HCT116 (cell line): ENCODE measurements around the gene AKNAD1. TPM values are rescaled to one million over a fixed set of nuclear protein-coding genes. Genes with fewer than 3 reads are reported as not detected.

ENCODE experiments used
- ATAC-seq: fragments of 200-7000 bp; cut with Tn5 transposase; 2 replicates; pipeline ENCODE4 v1.9.1; 2020; ENCODE audit warnings: mild to moderate bottlenecking, moderate library complexity
- BruUV-seq: library from RNA; stranded (reverse); fragments of 400-500 nt; replicated peaks from 2 replicates; lab custom pipeline; 2021; lab: Mats Ljungman, UMichigan
- CTCF ChIA-PET: fragments of 300-600 bp; sonication (Branson Sonifier 250); formaldehyde crosslinking; loops from one replicate; lab custom pipeline; 2021; ENCODE audit warnings: antibody characterized with exemption; lab: Charles Lee
- POLR2A ChIA-PET: fragments of 300-600, 350-600 bp; sonication (Branson Sonifier 250); formaldehyde crosslinking; loops from one replicate; lab custom pipeline; 2021; ENCODE audit warnings: antibody characterized with exemption; lab: Charles Lee
- RAD21 ChIA-PET, 2 experiments: fragments of 300-600 bp; sonication (Branson Sonifier 250); formaldehyde crosslinking; loops; one replicate each; lab custom pipeline; 2023; ENCODE audit warnings: low total read pairs in 2 of 2; ENCODE audit not compliant: uncharacterized antibody in 2 of 2, unreplicated experiment in 2 of 2, low non-redundant PET in 1 of 2; lab: Charles Lee
- DNase-seq: peaks from one replicate; pipeline ENCODE4 v3.0.0-alpha.2; 2010; ENCODE audit warnings: low read depth, low spot score
- H2AFZ ChIP-seq: fragments of 200-600 bp; shearing (Covaris generic), sonication (generic); 2 replicates; pipeline ENCODE4 v1.6.1; 2017; ENCODE audit warnings: low read depth, mixed run types, mixed read lengths, antibody characterized with exemption, low read length; ENCODE audit not compliant: poor library complexity, severe bottlenecking
- H3K27ac ChIP-seq: 2 replicates; pipeline ENCODE4 v1.5.1; 2012; ENCODE audit warnings: low read depth, low read length
- H3K27me3 ChIP-seq: fragments of 200-600 bp; sonication (generic); 2 replicates; pipeline ENCODE4 v1.6.1; 2016; ENCODE audit warnings: mixed run types, low read length, mixed read lengths; ENCODE audit not compliant: insufficient read depth
- H3K36me3 ChIP-seq, 2 experiments: fragments of 200-500 bp in 1 of 2; fragments of 200-600 bp in 1 of 2; sonication (Bioruptor generic) in 1 of 2; sonication (generic) in 1 of 2; 2 replicates each; pipeline versions ENCODE4 v1.5.1 to v1.6.1; 2014 to 2016; ENCODE audit warnings: low read length in 2 of 2, inconsistent platforms in 1 of 2, mixed read lengths in 1 of 2, mixed run types in 1 of 2; ENCODE audit not compliant: insufficient read depth in 2 of 2, control insufficient read depth in 1 of 2
- H3K4me1 ChIP-seq, 2 experiments: fragments of 200-600 bp in 1 of 2; sonication (generic) in 1 of 2; 2 replicates each; pipeline versions ENCODE4 v1.5.1 to v1.6.1; 2012 to 2017; ENCODE audit warnings: low read length in 2 of 2, inconsistent platforms in 1 of 2, mild to moderate bottlenecking in 1 of 2, mixed read lengths in 1 of 2, mixed run types in 1 of 2, moderate library complexity in 1 of 2; ENCODE audit not compliant: insufficient read depth in 2 of 2, control insufficient read depth in 1 of 2
- H3K4me2 ChIP-seq: fragments of 200-600 bp; sonication (generic); 2 replicates; pipeline ENCODE4 v1.6.1; 2017; ENCODE audit warnings: mixed run types, low read length, mixed read lengths
- H3K4me3 ChIP-seq, 2 experiments: fragments of 200-600 bp in 1 of 2; sonication (generic) in 1 of 2; replicated peaks in 1 of 2; 2 replicates each; pipeline ENCODE4 v1.5.1; 2011 to 2016; ENCODE audit warnings: low read length in 2 of 2, control low read depth in 1 of 2, low read depth in 1 of 2, mild to moderate bottlenecking in 1 of 2, mixed read lengths in 1 of 2, mixed run types in 1 of 2
- H3K79me2 ChIP-seq: fragments of 200-600 bp; sonication (generic); 2 replicates; pipeline ENCODE4 v1.6.1; 2017; ENCODE audit warnings: mild to moderate bottlenecking, mixed run types, low read length, moderate library complexity, mixed read lengths; ENCODE audit not compliant: insufficient read depth
- H3K9ac ChIP-seq: fragments of 200-600 bp; sonication (generic); 2 replicates; pipeline ENCODE4 v1.6.1; 2016; ENCODE audit warnings: low read length, mixed read lengths
- H3K9me2 ChIP-seq: fragments of 200-600 bp; sonication (generic), shearing (Covaris generic); 2 replicates; pipeline ENCODE4 v1.6.1; 2017; ENCODE audit warnings: mixed run types, mild to moderate bottlenecking, moderate library complexity; ENCODE audit not compliant: insufficient read depth
- H3K9me3 ChIP-seq, 2 experiments: fragments of 200-500 bp in 1 of 2; fragments of 200-600 bp in 1 of 2; sonication (Bioruptor generic) in 1 of 2; sonication (generic) in 1 of 2; 2 replicates each; pipeline ENCODE4 v1.6.1; 2014 to 2017; ENCODE audit warnings: low read length in 2 of 2, mixed read lengths in 2 of 2, inconsistent platforms in 1 of 2, low read depth in 1 of 2, mild to moderate bottlenecking in 1 of 2, mixed run types in 1 of 2, moderate library complexity in 1 of 2; ENCODE audit not compliant: control insufficient read depth in 1 of 2, insufficient read depth in 1 of 2
- H4K20me1 ChIP-seq: fragments of 200-600 bp; sonication (generic), shearing (Covaris generic); 2 replicates; pipeline ENCODE4 v1.6.1; 2017; ENCODE audit warnings: mixed run types, mild to moderate bottlenecking, moderate library complexity; ENCODE audit not compliant: insufficient read depth
- CBX3 ChIP-seq: IDR thresholded peaks from 2 replicates; pipeline ENCODE4 v1.6.1; 2012; ENCODE audit warnings: low read depth
- EGR1 ChIP-seq: IDR thresholded peaks from 2 replicates; pipeline ENCODE4 v1.6.1; 2012; ENCODE audit warnings: low read depth
- ELF1 ChIP-seq: IDR thresholded peaks from 2 replicates; pipeline ENCODE4 v1.6.1; 2012; ENCODE audit warnings: low read depth, borderline replicate concordance
- EZH2 ChIP-seq: fragments of 200-600 bp; sonication (generic); IDR thresholded peaks from 2 replicates; pipeline ENCODE4 v1.6.1; 2017; ENCODE audit warnings: antibody characterized with exemption, mixed run types
- FOSL1 ChIP-seq: IDR thresholded peaks from 2 replicates; pipeline ENCODE4 v1.6.1; 2012; ENCODE audit warnings: low read depth
- JUND ChIP-seq: IDR thresholded peaks from 2 replicates; pipeline ENCODE4 v1.6.1; 2012
- MAX ChIP-seq: IDR thresholded peaks from 2 replicates; pipeline ENCODE4 v1.6.1; 2012
- POLR2A ChIP-seq: IDR thresholded peaks from 2 replicates; pipeline ENCODE4 v1.7.0; 2011; ENCODE audit warnings: borderline replicate concordance; ENCODE audit not compliant: insufficient read depth, insufficient read length; ENCODE audit errors: extremely low read depth
- POLR2AphosphoS5 ChIP-seq: IDR thresholded peaks from 2 replicates; pipeline ENCODE4 v1.6.1; 2011; ENCODE audit warnings: mild to moderate bottlenecking, low read depth, low read length, moderate library complexity
- SIN3A ChIP-seq: IDR thresholded peaks from 2 replicates; pipeline ENCODE4 v1.6.1; 2012; ENCODE audit warnings: low read depth
- SP1 ChIP-seq: IDR thresholded peaks from 2 replicates; pipeline ENCODE4 v1.6.1; 2012; ENCODE audit warnings: low read depth
- SRF ChIP-seq: IDR thresholded peaks from 2 replicates; pipeline ENCODE4 v1.6.1; 2012; ENCODE audit warnings: low read depth
- YY1 ChIP-seq: IDR thresholded peaks from 2 replicates; pipeline ENCODE4 v1.6.1; 2011; ENCODE audit warnings: low read length, low read depth, moderate library complexity, mild to moderate bottlenecking; ENCODE audit not compliant: insufficient replicate concordance; ENCODE audit errors: extremely low read depth
- ZFX ChIP-seq: fragments of 450-650 bp; IDR thresholded peaks from 2 replicates; pipeline ENCODE4 v1.6.1; 2017
- ZNF274 ChIP-seq: fragments of 200-500 bp; sonication (Bioruptor generic); IDR thresholded peaks from 2 replicates; pipeline ENCODE4 v1.6.1; 2014; ENCODE audit warnings: mild to moderate bottlenecking, low read depth, low read length, inconsistent platforms
- intact Hi-C: fragments of 100-400 bp; cut with micrococcal nuclease; formaldehyde crosslinking; loops from 2 replicates; pipeline ENCODE4 v1.10.0; 2022
- total RNA-seq: library from RNA; stranded (reverse); gene quantifications from one replicate; pipeline ENCODE4 v1.2.1, GENCODE V29; 2021; ENCODE audit not compliant: unreplicated experiment
- TF ChIP-seq, protein P1 (sequence below): IDR thresholded peaks from 2 replicates; pipeline ENCODE4 v1.6.1; 2011; ENCODE audit warnings: mild to moderate bottlenecking, low read length, moderate library complexity; ENCODE audit not compliant: insufficient replicate concordance; ENCODE audit errors: extremely low read depth
- TF ChIP-seq, protein P2 (sequence below): IDR thresholded peaks from 2 replicates; pipeline ENCODE4 v1.6.1; 2012; ENCODE audit warnings: low read depth

Gene AKNAD1
- total RNA-seq, 1 experiment from 2014 or later = 0.15 TPM

DNA sequence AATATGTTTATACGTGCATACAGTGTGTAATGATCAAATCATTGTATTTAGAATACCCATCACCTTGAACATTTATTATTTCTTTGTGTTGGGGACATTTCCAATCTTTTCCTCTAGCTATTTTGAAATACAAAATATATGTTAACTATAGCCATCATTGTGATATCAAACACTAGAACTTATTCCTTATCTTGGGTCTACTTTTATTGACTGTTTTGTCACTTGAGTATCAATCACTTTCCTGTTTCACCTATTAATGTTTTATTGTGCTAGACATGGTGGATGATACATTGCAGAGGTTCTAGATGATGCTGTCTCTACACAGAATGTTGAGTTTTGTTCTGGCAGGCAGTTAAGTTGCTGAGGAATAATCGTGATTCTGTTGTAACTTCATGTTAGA lies 64.5 kb downstream of the AKNAD1 start:
- Histone ChIP-seq H3K9ac (no peak overlapping the region), H3K4me2 (no peak overlapping the region), H4K20me1 (no peaks in the 10 kb centered on the region), H3K4me1 (no peaks in the 10 kb centered on the region), H2AFZ (no peak overlapping the region), H3K9me3 (peaks cover 6 to 18% of the 10 kb centered on the region in 2 experiments; a peak in 1 of 4 replicates), H3K36me3 (0 out of 4 replicates have a peak, but pooled peaks cover 5% of the 10 kb centered on the region in 2 experiments), H3K79me2 (no peaks in the 10 kb centered on the region), H3K4me3 (no peak overlapping the region), H3K9me2 (no peaks in the 10 kb centered on the region), H3K27me3 (no peaks in the 10 kb centered on the region), H3K27ac (no peak overlapping the region)
- DNase-seq (no peak), ATAC-seq (no peak)
- ChIA-PET CTCF (no interaction called here), POLR2A (no interaction called here), RAD21 (no interaction called here)
- TF ChIP-seq, protein P1, sequence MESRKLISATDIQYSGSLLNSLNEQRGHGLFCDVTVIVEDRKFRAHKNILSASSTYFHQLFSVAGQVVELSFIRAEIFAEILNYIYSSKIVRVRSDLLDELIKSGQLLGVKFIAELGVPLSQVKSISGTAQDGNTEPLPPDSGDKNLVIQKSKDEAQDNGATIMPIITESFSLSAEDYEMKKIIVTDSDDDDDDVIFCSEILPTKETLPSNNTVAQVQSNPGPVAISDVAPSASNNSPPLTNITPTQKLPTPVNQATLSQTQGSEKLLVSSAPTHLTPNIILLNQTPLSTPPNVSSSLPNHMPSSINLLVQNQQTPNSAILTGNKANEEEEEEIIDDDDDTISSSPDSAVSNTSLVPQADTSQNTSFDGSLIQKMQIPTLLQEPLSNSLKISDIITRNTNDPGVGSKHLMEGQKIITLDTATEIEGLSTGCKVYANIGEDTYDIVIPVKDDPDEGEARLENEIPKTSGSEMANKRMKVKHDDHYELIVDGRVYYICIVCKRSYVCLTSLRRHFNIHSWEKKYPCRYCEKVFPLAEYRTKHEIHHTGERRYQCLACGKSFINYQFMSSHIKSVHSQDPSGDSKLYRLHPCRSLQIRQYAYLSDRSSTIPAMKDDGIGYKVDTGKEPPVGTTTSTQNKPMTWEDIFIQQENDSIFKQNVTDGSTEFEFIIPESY = no peak
- TF ChIP-seq FOSL1 (no peak), EZH2 (no peak), ZNF274 (no peak), YY1 (no peak), ELF1 (no peak), ZFX (no peak), SP1 (no peak), POLR2A (no peak), SIN3A (no peak), SRF (no peak), CBX3 (no peak), EGR1 (no peak), JUND (no peak), MAX (no peak), POLR2AphosphoS5 (no peak)
- TF ChIP-seq, protein P2, sequence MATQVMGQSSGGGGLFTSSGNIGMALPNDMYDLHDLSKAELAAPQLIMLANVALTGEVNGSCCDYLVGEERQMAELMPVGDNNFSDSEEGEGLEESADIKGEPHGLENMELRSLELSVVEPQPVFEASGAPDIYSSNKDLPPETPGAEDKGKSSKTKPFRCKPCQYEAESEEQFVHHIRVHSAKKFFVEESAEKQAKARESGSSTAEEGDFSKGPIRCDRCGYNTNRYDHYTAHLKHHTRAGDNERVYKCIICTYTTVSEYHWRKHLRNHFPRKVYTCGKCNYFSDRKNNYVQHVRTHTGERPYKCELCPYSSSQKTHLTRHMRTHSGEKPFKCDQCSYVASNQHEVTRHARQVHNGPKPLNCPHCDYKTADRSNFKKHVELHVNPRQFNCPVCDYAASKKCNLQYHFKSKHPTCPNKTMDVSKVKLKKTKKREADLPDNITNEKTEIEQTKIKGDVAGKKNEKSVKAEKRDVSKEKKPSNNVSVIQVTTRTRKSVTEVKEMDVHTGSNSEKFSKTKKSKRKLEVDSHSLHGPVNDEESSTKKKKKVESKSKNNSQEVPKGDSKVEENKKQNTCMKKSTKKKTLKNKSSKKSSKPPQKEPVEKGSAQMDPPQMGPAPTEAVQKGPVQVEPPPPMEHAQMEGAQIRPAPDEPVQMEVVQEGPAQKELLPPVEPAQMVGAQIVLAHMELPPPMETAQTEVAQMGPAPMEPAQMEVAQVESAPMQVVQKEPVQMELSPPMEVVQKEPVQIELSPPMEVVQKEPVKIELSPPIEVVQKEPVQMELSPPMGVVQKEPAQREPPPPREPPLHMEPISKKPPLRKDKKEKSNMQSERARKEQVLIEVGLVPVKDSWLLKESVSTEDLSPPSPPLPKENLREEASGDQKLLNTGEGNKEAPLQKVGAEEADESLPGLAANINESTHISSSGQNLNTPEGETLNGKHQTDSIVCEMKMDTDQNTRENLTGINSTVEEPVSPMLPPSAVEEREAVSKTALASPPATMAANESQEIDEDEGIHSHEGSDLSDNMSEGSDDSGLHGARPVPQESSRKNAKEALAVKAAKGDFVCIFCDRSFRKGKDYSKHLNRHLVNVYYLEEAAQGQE = no peak
- intact Hi-C loops = no loop called here
- BruUV-seq = no TSS peak
